ENCODE results near the gene PARL. TPM values are rescaled to one million over a fixed set of nuclear protein-coding genes. Genes with fewer than 3 reads are reported as not detected.

Gene PARL
- total and polyA plus RNA-seq, 10 of the 15 experiments (the other 5 are each of a cell fraction or from before 2014, with no cell fraction given): 49.7 to 113 (median 77.2) TPM

DNA sequence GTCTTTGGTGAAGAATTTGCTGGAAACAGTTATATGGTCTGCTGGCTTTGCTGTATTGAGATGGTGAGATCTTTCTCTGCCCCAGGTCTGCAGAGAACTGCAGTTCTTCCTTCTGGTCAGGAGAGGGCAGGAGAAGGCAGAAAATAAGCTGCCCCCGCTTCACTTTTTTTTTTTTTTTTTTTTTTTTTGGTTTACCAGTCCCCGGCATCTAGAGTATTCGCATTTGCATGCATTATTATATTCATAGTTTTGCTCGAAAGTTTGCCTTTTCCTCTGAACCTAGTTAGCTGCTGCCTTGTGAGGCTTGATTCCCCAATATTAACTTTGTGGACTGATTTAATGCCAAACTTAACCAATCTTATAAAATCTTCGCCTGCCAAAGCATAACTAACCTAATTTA is 10.6 kb upstream of the PARL start (continued):
- TF ChIP-seq JUNB (IDR thresholded peaks at IDR 0.05) (no peak), PAX5 (IDR thresholded peaks at IDR 0.05; ENCODE audit: borderline replicate concordance, low read depth, low read length) (no peak), ZBTB40 (IDR thresholded peaks at IDR 0.05; ENCODE audit: borderline replicate concordance) (no peak), TBL1XR1 (IDR thresholded peaks at IDR 0.05; ENCODE audit: low read depth, low read length) (no peak), RAD21 (IDR thresholded peaks at IDR 0.05; ENCODE audit: insufficient read depth, low read depth, low read length) (peak; percentile 98), PBX3 (IDR thresholded peaks at IDR 0.05; ENCODE audit: insufficient replicate concordance, low read depth, low read length) (no peak), WRNIP1 (IDR thresholded peaks at IDR 0.05; ENCODE audit: borderline replicate concordance, low read depth, low read length) (no peak), ZNF384 (IDR thresholded peaks at IDR 0.05; ENCODE audit: borderline replicate concordance, low read depth, low read length) (peak; percentile 100), ZZZ3 (IDR thresholded peaks at IDR 0.05; ENCODE audit: control insufficient read depth, insufficient read length, low read depth) (no peak), NFXL1 (IDR thresholded peaks at IDR 0.05; ENCODE audit: borderline replicate concordance) (no peak), SMARCA5 (IDR thresholded peaks at IDR 0.05) (no peak)
- TF ChIP-seq, protein P1, sequence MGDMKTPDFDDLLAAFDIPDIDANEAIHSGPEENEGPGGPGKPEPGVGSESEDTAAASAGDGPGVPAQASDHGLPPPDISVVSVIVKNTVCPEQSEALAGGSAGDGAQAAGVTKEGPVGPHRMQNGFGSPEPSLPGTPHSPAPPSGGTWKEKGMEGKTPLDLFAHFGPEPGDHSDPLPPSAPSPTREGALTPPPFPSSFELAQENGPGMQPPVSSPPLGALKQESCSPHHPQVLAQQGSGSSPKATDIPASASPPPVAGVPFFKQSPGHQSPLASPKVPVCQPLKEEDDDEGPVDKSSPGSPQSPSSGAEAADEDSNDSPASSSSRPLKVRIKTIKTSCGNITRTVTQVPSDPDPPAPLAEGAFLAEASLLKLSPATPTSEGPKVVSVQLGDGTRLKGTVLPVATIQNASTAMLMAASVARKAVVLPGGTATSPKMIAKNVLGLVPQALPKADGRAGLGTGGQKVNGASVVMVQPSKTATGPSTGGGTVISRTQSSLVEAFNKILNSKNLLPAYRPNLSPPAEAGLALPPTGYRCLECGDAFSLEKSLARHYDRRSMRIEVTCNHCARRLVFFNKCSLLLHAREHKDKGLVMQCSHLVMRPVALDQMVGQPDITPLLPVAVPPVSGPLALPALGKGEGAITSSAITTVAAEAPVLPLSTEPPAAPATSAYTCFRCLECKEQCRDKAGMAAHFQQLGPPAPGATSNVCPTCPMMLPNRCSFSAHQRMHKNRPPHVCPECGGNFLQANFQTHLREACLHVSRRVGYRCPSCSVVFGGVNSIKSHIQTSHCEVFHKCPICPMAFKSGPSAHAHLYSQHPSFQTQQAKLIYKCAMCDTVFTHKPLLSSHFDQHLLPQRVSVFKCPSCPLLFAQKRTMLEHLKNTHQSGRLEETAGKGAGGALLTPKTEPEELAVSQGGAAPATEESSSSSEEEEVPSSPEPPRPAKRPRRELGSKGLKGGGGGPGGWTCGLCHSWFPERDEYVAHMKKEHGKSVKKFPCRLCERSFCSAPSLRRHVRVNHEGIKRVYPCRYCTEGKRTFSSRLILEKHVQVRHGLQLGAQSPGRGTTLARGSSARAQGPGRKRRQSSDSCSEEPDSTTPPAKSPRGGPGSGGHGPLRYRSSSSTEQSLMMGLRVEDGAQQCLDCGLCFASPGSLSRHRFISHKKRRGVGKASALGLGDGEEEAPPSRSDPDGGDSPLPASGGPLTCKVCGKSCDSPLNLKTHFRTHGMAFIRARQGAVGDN (IDR thresholded peaks at IDR 0.05): no peak
- TF ChIP-seq, protein P2, sequence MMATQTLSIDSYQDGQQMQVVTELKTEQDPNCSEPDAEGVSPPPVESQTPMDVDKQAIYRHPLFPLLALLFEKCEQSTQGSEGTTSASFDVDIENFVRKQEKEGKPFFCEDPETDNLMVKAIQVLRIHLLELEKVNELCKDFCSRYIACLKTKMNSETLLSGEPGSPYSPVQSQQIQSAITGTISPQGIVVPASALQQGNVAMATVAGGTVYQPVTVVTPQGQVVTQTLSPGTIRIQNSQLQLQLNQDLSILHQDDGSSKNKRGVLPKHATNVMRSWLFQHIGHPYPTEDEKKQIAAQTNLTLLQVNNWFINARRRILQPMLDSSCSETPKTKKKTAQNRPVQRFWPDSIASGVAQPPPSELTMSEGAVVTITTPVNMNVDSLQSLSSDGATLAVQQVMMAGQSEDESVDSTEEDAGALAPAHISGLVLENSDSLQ (IDR thresholded peaks at IDR 0.05): no peak
- TF ChIP-seq, protein P3, sequence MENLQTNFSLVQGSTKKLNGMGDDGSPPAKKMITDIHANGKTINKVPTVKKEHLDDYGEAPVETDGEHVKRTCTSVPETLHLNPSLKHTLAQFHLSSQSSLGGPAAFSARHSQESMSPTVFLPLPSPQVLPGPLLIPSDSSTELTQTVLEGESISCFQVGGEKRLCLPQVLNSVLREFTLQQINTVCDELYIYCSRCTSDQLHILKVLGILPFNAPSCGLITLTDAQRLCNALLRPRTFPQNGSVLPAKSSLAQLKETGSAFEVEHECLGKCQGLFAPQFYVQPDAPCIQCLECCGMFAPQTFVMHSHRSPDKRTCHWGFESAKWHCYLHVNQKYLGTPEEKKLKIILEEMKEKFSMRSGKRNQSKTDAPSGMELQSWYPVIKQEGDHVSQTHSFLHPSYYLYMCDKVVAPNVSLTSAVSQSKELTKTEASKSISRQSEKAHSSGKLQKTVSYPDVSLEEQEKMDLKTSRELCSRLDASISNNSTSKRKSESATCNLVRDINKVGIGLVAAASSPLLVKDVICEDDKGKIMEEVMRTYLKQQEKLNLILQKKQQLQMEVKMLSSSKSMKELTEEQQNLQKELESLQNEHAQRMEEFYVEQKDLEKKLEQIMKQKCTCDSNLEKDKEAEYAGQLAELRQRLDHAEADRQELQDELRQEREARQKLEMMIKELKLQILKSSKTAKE (IDR thresholded peaks at IDR 0.05; ENCODE audit: low read depth, poor library complexity, severe bottlenecking): no peak
